ENCODE measurements around the gene TMEM179.
"Not testable (repeated sequence)": the region's sequence is repeated elsewhere in the genome, so short reads cannot be mapped to it uniquely, and the experiment has no call there.

Gene TMEM179

GRCh38 chr14:104581521-104581920 is 23.1 kb downstream of the TMEM179 start:
- TF ChIP-seq CTCF (IDR thresholded peaks at IDR 0.05; ENCODE audit: low read depth, low read length): no peak
- Histone ChIP-seq H3K36me3 (no peaks in the 10 kb centered on the region), H3K4me3 (ENCODE audit: low read depth, low read length) (no peak overlapping the region), H3K27me3 (ENCODE audit: insufficient read depth, low read depth, severe bottlenecking) (no peaks in the 10 kb centered on the region), H3K27ac (no peak overlapping the region), H3K9me3 (ENCODE audit: severe bottlenecking) (no peaks in the 10 kb centered on the region)
- no peak for DNase-seq

GRCh38 chr14:104580961-104581360 is 23.6 kb downstream of the TMEM179 start:
- no peak overlapping the region for H3K4me3 ChIP-seq (ENCODE audit: low read depth, low read length)
- no peaks in the 10 kb centered on the region for H3K27me3 ChIP-seq (ENCODE audit: insufficient read depth, low read depth, severe bottlenecking)
- no peaks in the 10 kb centered on the region for H3K36me3 ChIP-seq
- H3K9me3 ChIP-seq (ENCODE audit: severe bottlenecking): no peaks in the 10 kb centered on the region
- no peak for DNase-seq
- TF ChIP-seq CTCF (IDR thresholded peaks at IDR 0.05; ENCODE audit: low read depth, low read length): no peak
- no peak overlapping the region for H3K27ac ChIP-seq

GRCh38 chr14:104579939-104580338 is 24.6 kb downstream of the TMEM179 start:
- DNase-seq; H3K36me3 ChIP-seq; H3K27ac ChIP-seq; H3K4me3 ChIP-seq (ENCODE audit: low read depth, low read length); H3K9me3 ChIP-seq (ENCODE audit: severe bottlenecking); H3K27me3 ChIP-seq (ENCODE audit: insufficient read depth, low read depth, severe bottlenecking): not testable (repeated sequence)

- Histone ChIP-seq H3K9me3 (ENCODE audit: severe bottlenecking) (no peaks in the 10 kb centered on the region), H3K27me3 (ENCODE audit: insufficient read depth, low read depth, severe bottlenecking) (no peaks in the 10 kb centered on the region), H3K36me3 (no peaks in the 10 kb centered on the region), H3K27ac (no peak within 1 kb of the TSS), H3K4me3 (ENCODE audit: low read depth, low read length) (no peak within 1 kb of the TSS)
- DNase-seq: no peak
- no peak for TF ChIP-seq CTCF (IDR thresholded peaks at IDR 0.05; ENCODE audit: low read depth, low read length)
These were observed 25.1 kb downstream of the TMEM179 start, which contains the start of gene C14orf180 for GRCh38 chr14:104579507-104579906. Gene C14orf180, plus strand, starts transcription at chr14:104579764. Its CDS starts 6,667 bp downstream, at chr14:104586431.

GRCh38 chr14:104578321-104578720 is 26.3 kb downstream of the TMEM179 start:
- H3K9me3 ChIP-seq (ENCODE audit: severe bottlenecking): no peaks in the 10 kb centered on the region
- no peak overlapping the region for H3K27ac ChIP-seq
- no peak for TF ChIP-seq CTCF (IDR thresholded peaks at IDR 0.05; ENCODE audit: low read depth, low read length)
- H3K36me3 ChIP-seq: no peaks in the 10 kb centered on the region
- no peaks in the 10 kb centered on the region for H3K27me3 ChIP-seq (ENCODE audit: insufficient read depth, low read depth, severe bottlenecking)
- H3K4me3 ChIP-seq (ENCODE audit: low read depth, low read length): no peak overlapping the region
- DNase-seq: no peak

- DNase-seq: no peak
- no peaks in the 10 kb centered on the region for H3K27me3 ChIP-seq (ENCODE audit: insufficient read depth, low read depth, severe bottlenecking)
These were observed 26.7 kb downstream of the TMEM179 start for GRCh38 chr14:104577847-104578301.

More at GRCh38 chr14:104577847-104578301, 26.7 kb downstream of the TMEM179 start:
- Histone ChIP-seq H3K27ac (no peak overlapping the region), H3K9me3 (ENCODE audit: severe bottlenecking) (no peaks in the 10 kb centered on the region), H3K4me3 (ENCODE audit: low read depth, low read length) (no peak overlapping the region), H3K36me3 (no peaks in the 10 kb centered on the region)
- TF ChIP-seq CTCF (IDR thresholded peaks at IDR 0.05; ENCODE audit: low read depth, low read length): no peak

All from WERI-Rb-1 (cell line).